ENCODE measurements around the gene CALML3.

Gene CALML3

GRCh38 chr10:5508161-5508604 is 16.6 kb upstream of the CALML3 start:
- DNase-seq = no peak

GRCh38 chr10:5508786-5509185 is 16.0 kb upstream of the CALML3 start:
- no peak for DNase-seq

GRCh38 chr10:5509236-5509635 is 15.5 kb upstream of the CALML3 start:
- no peak for DNase-seq

GRCh38 chr10:5509691-5510090 is 15.1 kb upstream of the CALML3 start:
- no peak for DNase-seq

GRCh38 chr10:5510281-5511072 is 14.3 kb upstream of the CALML3 start:
- no peak for DNase-seq

- no peak for DNase-seq
Observed at GRCh38 chr10:5511231-5511884, 13.4 kb upstream of the CALML3 start.

GRCh38 chr10:5511885-5512280 is 12.9 kb upstream of the CALML3 start:
- DNase-seq = no peak

GRCh38 chr10:5512331-5512730 is 12.4 kb upstream of the CALML3 start:
- no peak for DNase-seq

- no peak for DNase-seq
Observed at GRCh38 chr10:5512881-5513612, 11.7 kb upstream of the CALML3 start.

GRCh38 chr10:5514226-5514850 is 10.4 kb upstream of the CALML3 start:
- DNase-seq = no peak

GRCh38 chr10:5515948-5516761 is 8.6 kb upstream of the CALML3 start:
- DNase-seq = no peak

- DNase-seq = no peak
Observed at GRCh38 chr10:5517546-5517945, 7.2 kb upstream of the CALML3 start.

GRCh38 chr10:5518143-5518542 is 6.6 kb upstream of the CALML3 start:
- no peak for DNase-seq

GRCh38 chr10:5519054-5519453 is 5.7 kb upstream of the CALML3 start:
- DNase-seq = no peak

- DNase-seq = no peak
Observed at GRCh38 chr10:5522913-5523560, 1.7 kb upstream of the CALML3 start.

GRCh38 chr10:5523796-5524574 is 776 bp upstream of the CALML3 start:
- DNase-seq = no peak

GRCh38 chr10:5525561-5526341 is 990 bp downstream of the CALML3 start:
- no peak for DNase-seq

GRCh38 chr10:5526691-5527331 is 2.0 kb downstream of the CALML3 start:
- DNase-seq = no peak

GRCh38 chr10:5527332-5528200 is 2.8 kb downstream of the CALML3 start:
- no peak for DNase-seq
